Effector memory CD4-positive, alpha-beta T cell (primary cell): ENCODE results near the gene SYNPO2.
"Not testable (repeated sequence)": the region's sequence is repeated elsewhere in the genome, so short reads cannot be mapped to it uniquely, and the experiment has no call there.

Source experiments
- DNase-seq, 3 donors: peaks; one replicate each; pipeline ENCODE4 v3.0.0-alpha.2; 2020
- H3K27ac ChIP-seq: 2 replicates; pipeline ENCODE4 v1.7.0; 2013; ENCODE audit warnings: mild to moderate bottlenecking, low read length, moderate library complexity; ENCODE audit not compliant: insufficient read depth, poor library complexity, severe bottlenecking
- H3K27me3 ChIP-seq: replicated peaks from 2 replicates; pipeline ENCODE4 v1.7.0; 2013; ENCODE audit warnings: mild to moderate bottlenecking, low read length; ENCODE audit not compliant: insufficient read depth, control insufficient read depth, poor library complexity, severe bottlenecking
- H3K36me3 ChIP-seq: 2 replicates; pipeline ENCODE4 v1.7.0; 2013; ENCODE audit warnings: mild to moderate bottlenecking, low read length, moderate library complexity; ENCODE audit not compliant: control insufficient read depth, insufficient read depth
- H3K4me1 ChIP-seq: 2 replicates; pipeline ENCODE4 v1.7.0; 2013; ENCODE audit warnings: low read length, mild to moderate bottlenecking; ENCODE audit not compliant: control insufficient read depth, insufficient read depth, poor library complexity, severe bottlenecking
- H3K4me3 ChIP-seq: 2 replicates; pipeline ENCODE4 v1.7.0; 2013; ENCODE audit warnings: low read length, low read depth, mild to moderate bottlenecking; ENCODE audit not compliant: insufficient read depth, poor library complexity, severe bottlenecking
- H3K9me3 ChIP-seq: 2 replicates; pipeline ENCODE4 v1.7.0; 2013; ENCODE audit warnings: mild to moderate bottlenecking, low read length, moderate library complexity; ENCODE audit not compliant: control insufficient read depth

The SYNPO2 gene

GRCh38 chr4:118977100-118977499, 88.4 kb downstream of the SYNPO2 start:
- not testable (repeated sequence) for H3K36me3 ChIP-seq, H3K27me3 ChIP-seq, H3K27ac ChIP-seq, H3K4me3 ChIP-seq, DNase-seq, H3K4me1 ChIP-seq, H3K9me3 ChIP-seq

GRCh38 chr4:118979712-118980111, 91.1 kb downstream of the SYNPO2 start:
- Histone ChIP-seq H3K9me3 (no peaks in the 10 kb centered on the region), H3K4me3 (no peak overlapping the region), H3K36me3 (no peaks in the 10 kb centered on the region), H3K27me3 (no peaks in the 10 kb centered on the region), H3K27ac (no peak overlapping the region), H3K4me1 (no peaks in the 10 kb centered on the region)
- DNase-seq: no peak

- Histone ChIP-seq H3K4me1 (no peaks in the 10 kb centered on the region), H3K36me3 (no peaks in the 10 kb centered on the region)
Measured at GRCh38 chr4:118981171-118981838, 92.7 kb downstream of the SYNPO2 start.

GRCh38 chr4:118981839-118982381, 93.3 kb downstream of the SYNPO2 start:
- no peak overlapping the region for H3K27ac ChIP-seq
- H3K4me3 ChIP-seq: no peak overlapping the region
- H3K27me3 ChIP-seq: no peaks in the 10 kb centered on the region
- no peaks in the 10 kb centered on the region for H3K9me3 ChIP-seq
- peak; percentile 3 to 34 (median 13) for DNase-seq
- H3K36me3 ChIP-seq: no peaks in the 10 kb centered on the region
- no peaks in the 10 kb centered on the region for H3K4me1 ChIP-seq

More at GRCh38 chr4:118981171-118981838, 92.7 kb downstream of the SYNPO2 start:
- DNase-seq: no peak
- Histone ChIP-seq H3K4me3 (no peak overlapping the region), H3K27me3 (no peaks in the 10 kb centered on the region), H3K27ac (no peak overlapping the region), H3K9me3 (no peaks in the 10 kb centered on the region)

GRCh38 chr4:118983293-118983692, 94.6 kb downstream of the SYNPO2 start:
- no peaks in the 10 kb centered on the region for H3K36me3 ChIP-seq
- no peak overlapping the region for H3K27ac ChIP-seq

GRCh38 chr4:118983831-118984230, 95.2 kb downstream of the SYNPO2 start:
- Histone ChIP-seq H3K4me3 (no peak overlapping the region), H3K9me3 (no peaks in the 10 kb centered on the region), H3K27me3 (no peaks in the 10 kb centered on the region), H3K4me1 (no peaks in the 10 kb centered on the region), H3K27ac (no peak overlapping the region), H3K36me3 (no peaks in the 10 kb centered on the region)
- no peak for DNase-seq

More at GRCh38 chr4:118983293-118983692, 94.6 kb downstream of the SYNPO2 start:
- H3K9me3 ChIP-seq: no peaks in the 10 kb centered on the region
- no peaks in the 10 kb centered on the region for H3K27me3 ChIP-seq
- no peak for DNase-seq
- no peak overlapping the region for H3K4me3 ChIP-seq
- no peaks in the 10 kb centered on the region for H3K4me1 ChIP-seq

GRCh38 chr4:118985170-118986000, 96.7 kb downstream of the SYNPO2 start:
- Histone ChIP-seq H3K4me1 (no peaks in the 10 kb centered on the region), H3K27ac (no peak overlapping the region), H3K4me3 (no peak overlapping the region), H3K27me3 (no peaks in the 10 kb centered on the region), H3K9me3 (no peaks in the 10 kb centered on the region), H3K36me3 (no peaks in the 10 kb centered on the region)
- DNase-seq: no peak

- no peaks in the 10 kb centered on the region for H3K36me3 ChIP-seq
- DNase-seq: no peak
- no peak overlapping the region for H3K27ac ChIP-seq
- H3K4me1 ChIP-seq: no peaks in the 10 kb centered on the region
- H3K9me3 ChIP-seq: no peaks in the 10 kb centered on the region
- H3K4me3 ChIP-seq: no peak overlapping the region
- no peaks in the 10 kb centered on the region for H3K27me3 ChIP-seq
Measured at GRCh38 chr4:118987959-118988634, 99.4 kb downstream of the SYNPO2 start.

GRCh38 chr4:118988635-118988972, 100.0 kb downstream of the SYNPO2 start:
- Histone ChIP-seq H3K4me1 (no peaks in the 10 kb centered on the region), H3K27me3 (no peaks in the 10 kb centered on the region), H3K9me3 (no peaks in the 10 kb centered on the region), H3K4me3 (no peak overlapping the region), H3K27ac (no peak overlapping the region), H3K36me3 (no peaks in the 10 kb centered on the region)
- DNase-seq: no peak
